HCT116 (cell line): ENCODE measurements around the gene IL1RL1. TPM values are rescaled to one million over a fixed set of nuclear protein-coding genes. Genes with fewer than 3 reads are reported as not detected.

Experiments used
- ATAC-seq: fragments of 200-7000 bp; cut with Tn5 transposase; 2 replicates; pipeline ENCODE4 v1.9.1; 2020; ENCODE audit warnings: mild to moderate bottlenecking, moderate library complexity
- BruUV-seq: library from RNA; stranded (reverse); fragments of 400-500 nt; replicated peaks from 2 replicates; lab custom pipeline; 2021; lab: Mats Ljungman, UMichigan
- CTCF ChIA-PET: fragments of 300-600 bp; sonication (Branson Sonifier 250); formaldehyde crosslinking; loops from one replicate; lab custom pipeline; 2021; ENCODE audit warnings: antibody characterized with exemption; lab: Charles Lee
- POLR2A ChIA-PET: fragments of 300-600, 350-600 bp; sonication (Branson Sonifier 250); formaldehyde crosslinking; loops from one replicate; lab custom pipeline; 2021; ENCODE audit warnings: antibody characterized with exemption; lab: Charles Lee
- RAD21 ChIA-PET, 2 experiments: fragments of 300-600 bp; sonication (Branson Sonifier 250); formaldehyde crosslinking; loops; one replicate each; lab custom pipeline; 2023; ENCODE audit warnings: low total read pairs in 2 of 2; ENCODE audit not compliant: uncharacterized antibody in 2 of 2, unreplicated experiment in 2 of 2, low non-redundant PET in 1 of 2; lab: Charles Lee
- DNase-seq: peaks from one replicate; pipeline ENCODE4 v3.0.0-alpha.2; 2010; ENCODE audit warnings: low read depth, low spot score
- H2AFZ ChIP-seq: fragments of 200-600 bp; shearing (Covaris generic), sonication (generic); 2 replicates; pipeline ENCODE4 v1.6.1; 2017; ENCODE audit warnings: low read depth, mixed run types, mixed read lengths, antibody characterized with exemption, low read length; ENCODE audit not compliant: poor library complexity, severe bottlenecking
- H3K27ac ChIP-seq: 2 replicates; pipeline ENCODE4 v1.5.1; 2012; ENCODE audit warnings: low read depth, low read length
- H3K27me3 ChIP-seq: fragments of 200-600 bp; sonication (generic); 2 replicates; pipeline ENCODE4 v1.6.1; 2016; ENCODE audit warnings: mixed run types, low read length, mixed read lengths; ENCODE audit not compliant: insufficient read depth
- H3K36me3 ChIP-seq, 2 experiments: fragments of 200-500 bp in 1 of 2; fragments of 200-600 bp in 1 of 2; sonication (Bioruptor generic) in 1 of 2; sonication (generic) in 1 of 2; 2 replicates each; pipeline versions ENCODE4 v1.5.1 to v1.6.1; 2014 to 2016; ENCODE audit warnings: low read length in 2 of 2, inconsistent platforms in 1 of 2, mixed read lengths in 1 of 2, mixed run types in 1 of 2; ENCODE audit not compliant: insufficient read depth in 2 of 2, control insufficient read depth in 1 of 2
- H3K4me1 ChIP-seq, 2 experiments: fragments of 200-600 bp in 1 of 2; sonication (generic) in 1 of 2; 2 replicates each; pipeline versions ENCODE4 v1.5.1 to v1.6.1; 2012 to 2017; ENCODE audit warnings: low read length in 2 of 2, inconsistent platforms in 1 of 2, mild to moderate bottlenecking in 1 of 2, mixed read lengths in 1 of 2, mixed run types in 1 of 2, moderate library complexity in 1 of 2; ENCODE audit not compliant: insufficient read depth in 2 of 2, control insufficient read depth in 1 of 2
- H3K4me2 ChIP-seq: fragments of 200-600 bp; sonication (generic); 2 replicates; pipeline ENCODE4 v1.6.1; 2017; ENCODE audit warnings: mixed run types, low read length, mixed read lengths
- H3K4me3 ChIP-seq, 2 experiments: fragments of 200-600 bp in 1 of 2; sonication (generic) in 1 of 2; replicated peaks in 1 of 2; 2 replicates each; pipeline ENCODE4 v1.5.1; 2011 to 2016; ENCODE audit warnings: low read length in 2 of 2, control low read depth in 1 of 2, low read depth in 1 of 2, mild to moderate bottlenecking in 1 of 2, mixed read lengths in 1 of 2, mixed run types in 1 of 2
- H3K79me2 ChIP-seq: fragments of 200-600 bp; sonication (generic); 2 replicates; pipeline ENCODE4 v1.6.1; 2017; ENCODE audit warnings: mild to moderate bottlenecking, mixed run types, low read length, moderate library complexity, mixed read lengths; ENCODE audit not compliant: insufficient read depth
- H3K9ac ChIP-seq: fragments of 200-600 bp; sonication (generic); 2 replicates; pipeline ENCODE4 v1.6.1; 2016; ENCODE audit warnings: low read length, mixed read lengths
- H3K9me2 ChIP-seq: fragments of 200-600 bp; sonication (generic), shearing (Covaris generic); 2 replicates; pipeline ENCODE4 v1.6.1; 2017; ENCODE audit warnings: mixed run types, mild to moderate bottlenecking, moderate library complexity; ENCODE audit not compliant: insufficient read depth
- H3K9me3 ChIP-seq, 2 experiments: fragments of 200-500 bp in 1 of 2; fragments of 200-600 bp in 1 of 2; sonication (Bioruptor generic) in 1 of 2; sonication (generic) in 1 of 2; 2 replicates each; pipeline ENCODE4 v1.6.1; 2014 to 2017; ENCODE audit warnings: low read length in 2 of 2, mixed read lengths in 2 of 2, inconsistent platforms in 1 of 2, low read depth in 1 of 2, mild to moderate bottlenecking in 1 of 2, mixed run types in 1 of 2, moderate library complexity in 1 of 2; ENCODE audit not compliant: control insufficient read depth in 1 of 2, insufficient read depth in 1 of 2
- H4K20me1 ChIP-seq: fragments of 200-600 bp; sonication (generic), shearing (Covaris generic); 2 replicates; pipeline ENCODE4 v1.6.1; 2017; ENCODE audit warnings: mixed run types, mild to moderate bottlenecking, moderate library complexity; ENCODE audit not compliant: insufficient read depth
- CBX3 ChIP-seq: IDR thresholded peaks from 2 replicates; pipeline ENCODE4 v1.6.1; 2012; ENCODE audit warnings: low read depth
- CEBPB ChIP-seq: IDR thresholded peaks from 2 replicates; pipeline ENCODE4 v1.6.1; 2012; ENCODE audit warnings: low read depth
- EGR1 ChIP-seq: IDR thresholded peaks from 2 replicates; pipeline ENCODE4 v1.6.1; 2012; ENCODE audit warnings: low read depth
- EZH2phosphoT487 ChIP-seq: fragments of 200-600 bp; IDR thresholded peaks from 2 replicates; pipeline ENCODE4 v1.6.1; 2018; ENCODE audit warnings: antibody characterized with exemption, borderline replicate concordance
- FOSL1 ChIP-seq: IDR thresholded peaks from 2 replicates; pipeline ENCODE4 v1.6.1; 2012; ENCODE audit warnings: low read depth
- POLR2A ChIP-seq: IDR thresholded peaks from 2 replicates; pipeline ENCODE4 v1.7.0; 2011; ENCODE audit warnings: borderline replicate concordance; ENCODE audit not compliant: insufficient read depth, insufficient read length; ENCODE audit errors: extremely low read depth
- SIN3A ChIP-seq: IDR thresholded peaks from 2 replicates; pipeline ENCODE4 v1.6.1; 2012; ENCODE audit warnings: low read depth
- SP1 ChIP-seq: IDR thresholded peaks from 2 replicates; pipeline ENCODE4 v1.6.1; 2012; ENCODE audit warnings: low read depth
- YY1 ChIP-seq: IDR thresholded peaks from 2 replicates; pipeline ENCODE4 v1.6.1; 2011; ENCODE audit warnings: low read length, low read depth, moderate library complexity, mild to moderate bottlenecking; ENCODE audit not compliant: insufficient replicate concordance; ENCODE audit errors: extremely low read depth
- ZFX ChIP-seq: fragments of 450-650 bp; IDR thresholded peaks from 2 replicates; pipeline ENCODE4 v1.6.1; 2017
- ZNF274 ChIP-seq: fragments of 200-500 bp; sonication (Bioruptor generic); IDR thresholded peaks from 2 replicates; pipeline ENCODE4 v1.6.1; 2014; ENCODE audit warnings: mild to moderate bottlenecking, low read depth, low read length, inconsistent platforms
- intact Hi-C: fragments of 100-400 bp; cut with micrococcal nuclease; formaldehyde crosslinking; loops from 2 replicates; pipeline ENCODE4 v1.10.0; 2022
- total RNA-seq: library from RNA; stranded (reverse); gene quantifications from one replicate; pipeline ENCODE4 v1.2.1, GENCODE V29; 2021; ENCODE audit not compliant: unreplicated experiment
- TF ChIP-seq, protein P1 (sequence below): IDR thresholded peaks from 2 replicates; pipeline ENCODE4 v1.6.1; 2012
- TF ChIP-seq, protein P2 (sequence below): IDR thresholded peaks from 2 replicates; pipeline ENCODE4 v1.6.1; 2011; ENCODE audit warnings: mild to moderate bottlenecking, low read length, moderate library complexity; ENCODE audit not compliant: insufficient replicate concordance; ENCODE audit errors: extremely low read depth

Gene IL1RL1
- total RNA-seq, 1 experiment from 2014 or later = not detected

DNA sequence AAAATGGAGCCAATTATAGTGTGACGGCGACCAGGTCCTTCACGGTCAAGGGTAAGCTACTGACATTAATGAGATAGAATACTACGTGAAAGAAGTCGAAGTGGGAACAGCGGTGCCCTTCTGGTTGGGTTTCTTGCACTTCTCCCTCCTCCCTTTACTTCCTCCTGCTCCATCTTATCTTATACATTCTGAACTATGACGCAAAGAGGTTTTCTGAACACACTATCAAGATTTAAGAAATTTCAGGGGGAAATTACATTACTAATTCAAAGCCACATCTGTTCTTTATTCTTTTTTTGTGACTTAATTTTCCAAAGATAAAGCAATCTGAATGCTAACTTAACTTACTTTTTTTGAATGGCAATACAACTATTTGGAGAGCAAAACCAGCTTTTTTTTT is 29.4 kb downstream of the IL1RL1 start:
- H3K36me3 ChIP-seq = no peaks in the 10 kb centered on the region
- ChIA-PET POLR2A (no interaction called here), RAD21 (no interaction called here), CTCF (no interaction called here)
- no peaks in the 10 kb centered on the region; the same call in 1 of the 2 replicates for H3K27me3 ChIP-seq
- no peaks in the 10 kb centered on the region for H3K4me1 ChIP-seq
- no peaks in the 10 kb centered on the region for H3K9me2 ChIP-seq
- H3K27ac ChIP-seq = no peak overlapping the region
- no TSS peak for BruUV-seq
- no peak overlapping the region for H3K4me2 ChIP-seq
- no peaks in the 10 kb centered on the region for H4K20me1 ChIP-seq
- H3K9ac ChIP-seq = no peak overlapping the region
- no peak overlapping the region for H3K4me3 ChIP-seq
- DNase-seq (no peak), ATAC-seq (no peak)
- H2AFZ ChIP-seq = no peak overlapping the region
- TF ChIP-seq, protein P1, sequence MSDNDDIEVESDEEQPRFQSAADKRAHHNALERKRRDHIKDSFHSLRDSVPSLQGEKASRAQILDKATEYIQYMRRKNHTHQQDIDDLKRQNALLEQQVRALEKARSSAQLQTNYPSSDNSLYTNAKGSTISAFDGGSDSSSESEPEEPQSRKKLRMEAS = no peak
- no peak for TF ChIP-seq ZFX
- no peak for TF ChIP-seq EZH2phosphoT487
- no peak for TF ChIP-seq CBX3
- TF ChIP-seq POLR2A = no peak
- no peak for TF ChIP-seq EGR1
- no peak for TF ChIP-seq FOSL1
- TF ChIP-seq YY1 = no peak
- TF ChIP-seq CEBPB = no peak
- TF ChIP-seq, protein P2, sequence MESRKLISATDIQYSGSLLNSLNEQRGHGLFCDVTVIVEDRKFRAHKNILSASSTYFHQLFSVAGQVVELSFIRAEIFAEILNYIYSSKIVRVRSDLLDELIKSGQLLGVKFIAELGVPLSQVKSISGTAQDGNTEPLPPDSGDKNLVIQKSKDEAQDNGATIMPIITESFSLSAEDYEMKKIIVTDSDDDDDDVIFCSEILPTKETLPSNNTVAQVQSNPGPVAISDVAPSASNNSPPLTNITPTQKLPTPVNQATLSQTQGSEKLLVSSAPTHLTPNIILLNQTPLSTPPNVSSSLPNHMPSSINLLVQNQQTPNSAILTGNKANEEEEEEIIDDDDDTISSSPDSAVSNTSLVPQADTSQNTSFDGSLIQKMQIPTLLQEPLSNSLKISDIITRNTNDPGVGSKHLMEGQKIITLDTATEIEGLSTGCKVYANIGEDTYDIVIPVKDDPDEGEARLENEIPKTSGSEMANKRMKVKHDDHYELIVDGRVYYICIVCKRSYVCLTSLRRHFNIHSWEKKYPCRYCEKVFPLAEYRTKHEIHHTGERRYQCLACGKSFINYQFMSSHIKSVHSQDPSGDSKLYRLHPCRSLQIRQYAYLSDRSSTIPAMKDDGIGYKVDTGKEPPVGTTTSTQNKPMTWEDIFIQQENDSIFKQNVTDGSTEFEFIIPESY = no peak
- TF ChIP-seq ZNF274 = no peak
- no peak for TF ChIP-seq SP1
- no peak for TF ChIP-seq SIN3A
- intact Hi-C loops = no loop called here
- no peaks in the 10 kb centered on the region for H3K79me2 ChIP-seq
- no peaks in the 10 kb centered on the region for H3K9me3 ChIP-seq
